ENCODE measurements around the gene UST. TPM values are rescaled to one million over a fixed set of nuclear protein-coding genes. Genes with fewer than 3 reads are reported as not detected.
"Not testable (repeated sequence)": the region's sequence is repeated elsewhere in the genome, so short reads cannot be mapped to it uniquely, and the experiment has no call there.

Gene UST
- total RNA-seq, 1 donor from 2014 or later, result 2.1 TPM

- no peak for DNase-seq (ENCODE audit: low spot score)
- intact Hi-C loops (cut with DNase I), result no loop called here
These were observed 105.1 kb downstream of the UST start for GRCh38 chr6:148851683-148852556.

GRCh38 chr6:148852688-148853087 is 105.9 kb downstream of the UST start:
- intact Hi-C loops (cut with DNase I), result no loop called here
- no peak for DNase-seq (ENCODE audit: low spot score)

GRCh38 chr6:148853113-148853512 is 106.3 kb downstream of the UST start:
- DNase-seq (ENCODE audit: low spot score); intact Hi-C loops (cut with DNase I): not testable (repeated sequence)

- no peak for DNase-seq (ENCODE audit: low spot score)
- intact Hi-C loops (cut with DNase I), result no loop called here
These were observed 107.3 kb downstream of the UST start for GRCh38 chr6:148854096-148854495.

GRCh38 chr6:148854992-148855391 is 108.2 kb downstream of the UST start:
- intact Hi-C loops (cut with DNase I), result no loop called here
- no peak for DNase-seq (ENCODE audit: low spot score)

- no peak for DNase-seq (ENCODE audit: low spot score)
- intact Hi-C loops (cut with DNase I), result no loop called here
These were observed 108.9 kb downstream of the UST start for GRCh38 chr6:148855744-148856143.

GRCh38 chr6:148857798-148858390 is 111.1 kb downstream of the UST start:
- intact Hi-C loops (cut with DNase I), result no loop called here
- no peak for DNase-seq (ENCODE audit: low spot score)

GRCh38 chr6:148864132-148864531 is 117.3 kb downstream of the UST start:
- DNase-seq (ENCODE audit: low spot score); intact Hi-C loops (cut with DNase I): not testable (repeated sequence)

GRCh38 chr6:148864941-148865340 is 118.1 kb downstream of the UST start:
- intact Hi-C loops (cut with DNase I), result no loop called here
- no peak for DNase-seq (ENCODE audit: low spot score)

- no peak for DNase-seq (ENCODE audit: low spot score)
- intact Hi-C loops (cut with DNase I), result no loop called here
These were observed 119.9 kb downstream of the UST start for GRCh38 chr6:148866657-148867268.

- no peak for DNase-seq (ENCODE audit: low spot score)
- intact Hi-C loops (cut with DNase I), result no loop called here
These were observed 121.0 kb downstream of the UST start for GRCh38 chr6:148867862-148868261.

- DNase-seq (ENCODE audit: low spot score), result no peak
- intact Hi-C loops (cut with DNase I), result no loop called here
These were observed 121.5 kb downstream of the UST start for GRCh38 chr6:148868314-148868713.

- intact Hi-C loops (cut with DNase I), result no loop called here
- no peak for DNase-seq (ENCODE audit: low spot score)
These were observed 122.1 kb downstream of the UST start for GRCh38 chr6:148868901-148869300.

- DNase-seq (ENCODE audit: low spot score), result no peak
- intact Hi-C loops (cut with DNase I), result no loop called here
These were observed 122.8 kb downstream of the UST start for GRCh38 chr6:148869585-148869984.

GRCh38 chr6:148873154-148873553 is 126.3 kb downstream of the UST start:
- intact Hi-C loops (cut with DNase I), result no loop called here
- no peak for DNase-seq (ENCODE audit: low spot score)

GRCh38 chr6:148873868-148874267 is 127.0 kb downstream of the UST start:
- DNase-seq (ENCODE audit: low spot score), result no peak
- intact Hi-C loops (cut with DNase I), result no loop called here

GRCh38 chr6:148874698-148875293 is 128.0 kb downstream of the UST start:
- intact Hi-C loops (cut with DNase I), result no loop called here
- DNase-seq (ENCODE audit: low spot score), result no peak

- no peak for DNase-seq (ENCODE audit: low spot score)
- intact Hi-C loops (cut with DNase I), result no loop called here
These were observed 131.9 kb downstream of the UST start for GRCh38 chr6:148878683-148879082.

GRCh38 chr6:148880742-148881141 is 133.9 kb downstream of the UST start:
- intact Hi-C loops (cut with DNase I); DNase-seq (ENCODE audit: low spot score): not testable (repeated sequence)

GRCh38 chr6:148881593-148882311 is 134.9 kb downstream of the UST start:
- DNase-seq (ENCODE audit: low spot score), result no peak
- intact Hi-C loops (cut with DNase I), result no loop called here

Data from cardiac septum (tissue), 1 donor.